HG02970 (cell line): ENCODE data around the gene KIF5C.
"Not testable (repeated sequence)": the region's sequence is repeated elsewhere in the genome, so short reads cannot be mapped to it uniquely, and the experiment has no call there.

Experiments
- ATAC-seq: cut with Tn5 transposase; IDR thresholded peaks from one replicate; pipeline ENCODE4 v1.9.1; 2021; ENCODE audit warnings: mild to moderate bottlenecking, moderate library complexity, moderate number of reproducible peaks; ENCODE audit not compliant: unreplicated experiment, low FRiP score

Gene KIF5C

DNA sequence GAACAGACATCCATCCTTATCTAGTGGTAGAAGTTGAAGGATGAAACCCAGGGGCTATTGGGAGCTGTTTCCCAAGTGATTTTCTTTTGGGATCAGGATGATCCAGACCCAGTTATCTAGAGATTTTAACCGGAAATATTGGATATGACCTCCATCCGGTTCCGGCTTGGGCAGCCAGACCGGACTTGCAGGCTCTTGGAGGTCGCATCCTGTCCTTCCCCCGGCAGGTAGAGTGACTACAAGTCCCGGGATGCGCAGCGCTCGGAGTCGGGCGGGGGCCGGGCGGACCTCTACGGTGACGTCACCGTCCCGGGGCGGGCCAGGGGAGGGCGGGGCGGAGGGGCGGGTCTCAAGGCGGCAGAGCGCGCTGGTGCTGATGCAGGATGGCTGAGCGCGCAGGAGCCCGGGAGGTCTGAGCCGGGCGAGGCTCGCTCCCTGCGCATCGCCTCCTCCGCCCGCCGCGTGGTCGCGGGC lies at the start of gene KIF5C:
TSS of gene KIF5C (plus strand) at position 360 of the 474 bp plus-strand sequence. CDS start 391 bp downstream, outside the sequence.
- ATAC-seq = peak; percentile 95

DNA sequence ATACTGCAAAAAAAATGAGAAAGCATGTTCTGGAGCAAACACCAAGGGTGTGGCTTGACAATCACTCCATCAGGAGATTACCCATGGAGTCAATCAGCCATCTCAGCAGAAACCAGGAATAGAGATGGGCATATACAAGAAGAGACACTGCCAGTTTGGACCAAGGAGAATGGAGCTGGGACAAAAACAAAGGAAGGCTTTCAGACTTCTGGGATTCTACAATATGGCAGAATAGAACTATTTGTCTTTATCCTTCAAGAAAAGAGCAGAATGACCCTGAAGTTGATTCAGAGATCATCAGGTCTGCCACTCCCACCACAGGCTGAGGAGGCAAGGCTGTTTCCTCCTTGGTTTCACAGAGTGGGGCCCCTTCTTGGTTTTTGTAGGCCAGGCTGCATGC lies 48.2 kb upstream of the KIF5C start:
- ATAC-seq = no peak

DNA sequence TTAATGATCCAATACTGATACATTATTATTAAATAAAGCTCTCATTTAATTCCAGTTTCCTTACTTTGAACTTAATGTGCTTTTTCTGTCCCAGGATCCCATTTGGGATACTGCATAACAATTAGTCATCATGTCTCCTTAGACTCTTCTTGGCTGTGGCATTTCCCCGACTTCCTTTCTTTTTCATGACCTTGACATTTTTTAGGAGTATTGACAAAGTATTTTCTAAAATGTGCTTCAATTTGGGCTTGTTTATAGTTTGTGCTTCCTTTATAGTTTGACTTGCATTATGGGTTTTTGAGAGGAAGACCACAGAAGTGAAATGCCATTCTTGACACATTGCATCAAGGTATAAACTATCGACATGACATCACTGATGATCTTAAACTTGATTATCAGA lies 46.1 kb upstream of the KIF5C start:
- no peak for ATAC-seq

DNA sequence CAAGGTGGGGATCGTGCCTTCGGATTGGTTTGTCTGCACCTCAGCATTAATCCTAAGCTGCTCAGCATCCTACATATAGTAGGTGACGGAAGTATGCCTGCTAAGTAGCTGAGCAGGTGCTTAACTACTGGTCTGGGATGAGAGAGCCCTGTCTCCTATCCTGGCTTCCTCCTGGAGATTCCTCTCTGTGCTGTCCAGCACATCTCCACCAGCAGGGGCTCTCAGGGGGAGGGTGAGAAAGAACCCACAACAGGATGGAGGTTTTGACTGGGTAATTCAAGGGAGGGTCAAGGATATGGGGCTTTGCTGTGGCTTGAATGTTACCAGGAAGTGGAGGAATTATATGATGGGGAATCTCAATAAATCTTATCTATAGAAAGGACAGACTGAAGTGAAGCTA lies 45.4 kb upstream of the KIF5C start:
- ATAC-seq = no peak

DNA sequence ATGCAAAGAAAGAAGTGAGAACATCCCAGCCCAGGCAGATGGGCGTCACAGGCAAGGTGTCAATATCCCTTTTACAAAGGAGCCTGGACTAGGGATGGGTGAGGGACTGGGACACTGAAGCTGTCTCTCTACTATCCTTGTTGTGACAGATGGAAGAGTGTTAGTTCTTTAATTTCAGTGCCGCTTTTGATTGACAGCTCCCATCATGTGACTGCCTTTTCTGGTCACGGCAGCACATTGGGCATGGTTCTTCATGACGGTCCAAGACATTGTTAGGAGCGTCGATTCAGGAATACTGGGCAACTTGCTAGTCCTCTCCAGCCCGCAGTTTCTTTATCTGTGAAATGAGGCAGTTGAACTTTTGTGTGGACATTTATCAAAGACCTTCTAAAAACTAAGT lies 42.4 kb upstream of the KIF5C start:
- no peak for ATAC-seq

DNA sequence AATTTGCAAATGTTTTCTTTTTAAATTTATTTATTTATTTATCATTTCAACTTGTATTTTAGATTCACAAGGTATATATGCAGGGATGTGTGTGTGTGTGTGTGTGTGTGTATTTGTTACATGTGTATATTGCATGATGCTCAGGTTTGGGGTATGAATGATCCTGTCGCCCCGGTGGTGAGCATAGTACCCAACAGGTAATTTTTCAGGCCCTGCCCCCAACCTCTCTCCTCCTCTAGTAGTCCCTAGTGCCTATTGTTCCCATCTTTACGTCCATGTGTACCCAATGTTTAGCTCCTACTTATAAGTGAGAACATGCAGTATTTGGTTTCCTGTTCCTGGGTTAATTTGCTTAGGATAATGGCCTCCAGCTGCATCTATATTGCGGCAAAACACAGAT lies 33.0 kb upstream of the KIF5C start:
- ATAC-seq = no peak

DNA sequence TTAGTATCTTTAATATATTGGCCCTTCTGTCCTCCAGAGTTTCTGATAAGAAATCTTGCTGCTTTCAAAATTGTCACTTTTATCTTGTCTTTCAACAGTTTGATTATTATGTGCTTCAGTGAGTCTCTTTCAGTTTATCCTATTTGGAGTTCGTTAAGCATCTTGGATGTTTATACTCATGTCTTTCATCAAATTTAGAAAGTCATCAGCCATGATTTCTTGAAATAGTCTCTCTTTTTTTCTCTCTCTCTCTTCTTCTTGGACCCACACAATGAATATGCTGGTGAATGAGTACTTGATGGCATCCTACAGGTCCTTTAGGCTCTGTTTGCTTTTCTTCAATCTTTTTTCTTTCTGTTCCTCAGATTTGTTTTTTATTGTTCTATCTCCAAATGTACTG lies 26.9 kb upstream of the KIF5C start:
- no peak for ATAC-seq

DNA sequence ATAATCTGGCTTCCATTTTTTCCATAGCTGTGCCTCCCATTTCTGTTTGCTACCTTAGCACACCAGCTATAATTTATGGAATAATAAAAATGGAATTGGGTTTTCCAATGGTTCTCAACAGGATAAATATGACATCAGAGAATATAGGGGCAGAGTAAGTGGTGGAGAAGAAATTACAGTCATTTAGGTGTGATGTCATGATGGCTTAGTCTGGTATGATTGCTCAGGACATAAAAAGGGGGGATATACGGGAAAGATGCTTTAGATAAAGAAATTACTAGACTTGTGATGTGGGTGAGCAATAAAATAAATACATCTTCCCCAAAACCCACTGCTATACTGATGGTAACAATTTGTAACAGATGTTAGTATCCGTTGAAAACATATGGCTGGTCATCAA lies 21.6 kb upstream of the KIF5C start:
- no peak for ATAC-seq

DNA sequence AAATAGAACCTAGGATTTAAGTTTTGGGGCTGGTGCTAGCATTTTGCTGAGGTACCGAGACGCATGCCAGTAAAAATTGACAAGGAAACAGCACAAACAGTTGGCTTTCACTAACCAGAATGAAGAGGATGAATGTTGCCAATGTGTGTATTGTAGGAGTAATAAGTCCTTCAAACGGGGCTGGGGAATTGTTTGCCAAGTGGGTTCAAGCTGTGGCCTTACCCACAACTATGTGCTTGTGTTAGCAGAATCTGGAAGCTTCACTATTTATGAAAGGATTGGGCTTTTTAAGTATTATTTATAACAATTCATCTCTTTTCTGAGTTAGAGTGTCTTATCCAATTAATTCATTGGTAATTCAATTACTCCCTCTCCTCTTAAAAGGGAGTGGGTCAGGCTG lies 15.0 kb upstream of the KIF5C start:
- no peak for ATAC-seq

DNA sequence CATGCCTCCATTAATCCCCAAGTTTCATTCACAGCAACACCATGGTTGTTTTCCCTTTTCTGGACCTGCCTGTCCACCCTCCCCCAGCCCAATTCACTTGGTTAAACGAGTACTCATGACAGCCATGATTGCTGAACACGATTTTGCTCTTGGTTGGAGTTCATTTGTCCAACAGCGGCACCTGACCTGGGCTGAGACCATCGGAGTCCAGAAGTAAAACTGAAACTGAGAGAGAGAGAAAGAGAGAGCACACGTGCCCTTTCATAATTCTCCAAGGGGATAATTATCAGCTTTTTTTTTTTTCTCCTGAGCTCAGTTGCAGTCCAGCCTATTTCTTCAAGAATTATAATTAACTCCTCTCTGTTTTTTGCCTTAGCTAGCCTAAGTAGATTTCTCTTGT lies 13.7 kb upstream of the KIF5C start:
- ATAC-seq = no peak

DNA sequence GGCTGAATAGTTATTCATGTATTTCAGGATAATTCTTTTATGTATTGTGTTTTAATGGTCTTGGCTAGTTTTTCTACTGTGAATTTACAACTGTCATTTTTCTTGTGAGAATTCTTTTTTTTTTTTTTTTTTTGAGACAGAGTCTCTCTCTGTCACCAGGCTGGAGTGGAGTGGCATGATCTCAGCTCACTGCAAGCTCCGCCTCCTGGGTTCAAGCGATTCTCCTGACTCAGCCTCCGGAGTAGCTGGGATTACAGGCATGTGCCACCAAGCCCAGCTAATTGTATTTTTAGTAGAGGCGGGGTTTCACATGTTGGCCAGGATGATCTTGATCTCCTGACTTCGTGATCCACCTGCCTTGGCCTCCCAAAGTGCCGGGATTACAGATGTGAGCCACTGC lies 12.5 kb upstream of the KIF5C start:
- ATAC-seq = not testable (repeated sequence)

DNA sequence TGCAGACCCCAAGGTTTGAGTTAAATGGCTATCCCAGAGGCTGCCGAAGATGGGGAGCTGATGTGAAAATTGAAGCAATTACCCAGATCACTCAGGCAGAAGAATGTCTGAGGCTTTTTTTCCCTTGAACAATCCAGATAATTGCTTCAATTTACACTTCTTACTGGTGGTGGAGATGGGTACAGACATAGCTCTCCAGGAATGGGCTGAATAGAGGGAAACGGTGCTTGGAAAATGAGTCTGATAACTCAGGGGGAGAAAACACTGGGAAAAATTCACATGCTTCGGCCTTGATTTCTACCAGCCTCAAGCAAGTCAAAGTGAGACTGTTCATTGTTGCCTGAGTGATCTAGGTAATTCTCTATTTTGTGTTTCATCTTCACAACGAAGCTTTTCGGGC lies 9.5 kb upstream of the KIF5C start:
- no peak for ATAC-seq

DNA sequence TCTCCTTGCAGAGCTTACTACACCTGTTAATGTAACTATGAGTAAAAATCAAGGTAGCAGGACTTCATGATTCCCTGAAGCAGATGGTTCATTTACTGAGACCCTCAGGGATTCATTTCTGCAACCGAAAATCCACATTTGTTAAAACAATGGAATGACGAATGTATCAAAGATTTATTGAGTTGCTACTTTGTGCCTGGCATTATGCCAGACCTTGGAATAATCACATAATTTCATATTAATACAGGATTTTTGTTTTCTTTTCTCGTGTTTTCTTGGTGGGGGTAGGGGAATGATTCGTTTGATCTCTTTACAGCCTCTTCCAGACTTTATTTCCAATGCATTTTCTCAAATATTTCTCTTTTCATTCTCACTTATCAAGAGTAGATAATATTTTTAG lies 8.9 kb upstream of the KIF5C start:
- no peak for ATAC-seq

DNA sequence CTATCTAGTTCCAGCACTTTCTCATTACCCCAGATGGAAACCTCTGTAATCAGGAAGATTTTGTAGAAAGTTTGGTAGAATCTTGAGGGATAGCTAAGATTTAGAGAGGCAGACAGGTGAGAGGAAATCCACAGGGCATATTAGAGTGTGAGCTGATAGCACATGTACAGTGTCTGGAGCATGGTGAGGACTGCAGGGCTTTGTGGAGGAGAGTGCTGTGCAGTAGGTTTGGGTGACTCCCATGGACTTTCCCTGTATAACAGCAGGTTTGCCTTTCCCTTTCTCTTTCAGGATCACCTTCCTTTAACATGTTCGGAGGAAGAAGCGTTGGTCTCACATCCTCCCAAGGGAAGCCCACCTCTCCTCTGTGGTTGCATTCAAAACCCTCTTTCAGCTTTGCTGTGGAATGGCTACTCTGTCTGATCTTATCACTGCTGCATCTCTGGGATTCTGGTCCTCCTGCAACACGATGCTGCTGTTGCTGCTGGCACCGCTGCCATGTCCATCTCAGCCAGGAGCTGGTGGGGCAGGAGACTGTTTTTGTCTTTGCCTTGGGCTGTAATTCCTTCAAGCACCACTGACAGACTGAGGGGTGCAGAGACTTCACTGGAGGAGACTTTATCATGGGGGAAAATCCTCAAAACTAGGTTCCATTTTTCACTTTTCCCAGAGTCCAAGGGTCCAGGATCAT lies 7.8 kb upstream of the KIF5C start:
- no peak for ATAC-seq

DNA sequence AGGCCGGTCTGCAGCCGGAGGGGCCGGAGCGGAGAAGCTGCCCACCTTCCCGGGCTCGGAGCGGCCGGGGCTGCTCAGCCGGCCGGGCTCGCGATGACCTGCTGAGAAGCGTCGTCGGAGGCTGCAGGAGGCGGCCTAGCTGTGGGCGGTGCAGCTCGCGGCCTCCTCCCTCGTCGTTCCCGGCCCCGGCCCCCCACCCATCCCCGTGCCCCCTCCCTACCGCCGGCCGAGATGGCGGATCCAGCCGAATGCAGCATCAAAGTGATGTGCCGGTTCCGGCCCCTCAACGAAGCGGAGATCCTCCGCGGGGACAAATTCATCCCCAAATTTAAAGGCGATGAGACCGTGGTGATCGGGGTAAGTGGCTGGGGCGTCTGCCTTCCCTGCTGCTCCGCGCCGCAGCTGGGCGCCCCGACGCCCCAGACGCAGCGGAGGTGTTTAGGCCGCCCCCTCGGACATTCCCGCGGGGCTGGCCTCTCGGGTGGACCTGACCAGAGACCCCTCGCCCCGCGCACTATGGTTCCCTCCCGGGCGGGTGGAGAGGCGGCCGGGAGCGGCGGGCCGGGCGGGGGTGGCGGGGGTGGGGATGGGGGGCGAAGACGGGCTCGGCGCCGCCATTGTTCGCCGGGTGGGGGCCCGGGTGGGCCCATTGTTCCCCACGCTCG lies 492 bp downstream of the KIF5C start:
- peak; percentile 27 for ATAC-seq

DNA sequence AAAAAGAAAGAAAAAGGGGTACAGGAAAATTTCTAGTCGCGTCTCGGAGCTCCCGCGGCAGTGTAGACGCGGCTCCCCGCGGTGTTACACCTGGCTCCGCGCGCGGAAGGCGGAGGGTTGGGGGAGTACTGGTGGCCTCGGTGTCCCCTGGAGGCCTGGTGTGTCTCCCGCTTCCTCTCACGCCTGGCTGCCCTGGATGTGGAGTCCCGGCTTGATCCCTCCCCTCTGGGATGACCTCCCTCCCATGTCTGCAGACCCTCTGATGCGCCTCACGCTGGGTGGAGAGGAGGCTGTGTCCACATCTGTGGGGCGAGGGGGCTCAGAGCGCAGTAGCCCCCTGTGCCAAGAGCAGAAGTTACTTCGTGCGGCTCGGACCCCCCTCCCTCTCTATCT lies 1.2 kb downstream of the KIF5C start:
- ATAC-seq = no peak

DNA sequence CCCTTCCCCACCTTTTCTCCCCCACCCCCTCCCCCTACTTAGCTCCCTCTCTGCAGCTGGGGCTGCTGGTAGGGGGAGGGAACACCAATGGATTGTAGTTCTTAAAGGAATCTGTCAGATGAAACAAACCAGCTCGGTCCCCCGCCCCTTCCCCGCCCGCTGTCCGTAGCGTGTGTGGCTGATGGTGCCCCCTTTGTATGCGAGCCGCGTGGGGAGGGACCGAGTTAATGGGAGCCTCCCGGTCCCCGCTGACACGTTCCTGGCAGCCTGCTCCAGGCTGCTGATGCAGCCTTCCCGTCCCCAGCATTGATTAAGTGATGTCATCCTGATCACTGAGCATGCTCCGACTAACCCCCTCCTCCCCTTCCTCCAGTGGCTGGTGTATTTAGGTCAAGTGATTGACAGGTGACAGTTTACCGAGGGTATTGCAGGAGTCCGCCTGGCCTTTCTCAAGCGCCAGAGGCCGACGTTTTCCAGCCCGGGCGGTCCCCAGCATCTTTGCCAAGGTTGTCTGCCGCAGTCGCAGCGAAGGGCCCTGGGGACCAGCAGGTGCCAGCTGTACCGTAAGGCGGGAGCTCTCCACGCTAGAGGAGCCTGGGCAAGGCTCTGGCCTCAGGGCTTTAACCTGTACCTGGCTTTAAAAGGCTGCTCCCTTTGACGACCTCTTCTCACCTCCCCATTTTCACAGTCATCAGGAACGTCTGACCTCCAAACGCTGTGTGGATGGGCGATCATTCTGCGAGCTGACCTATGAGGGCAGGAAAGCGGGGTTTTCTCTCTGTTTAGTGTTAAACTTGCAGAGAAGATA lies 1.8 kb downstream of the KIF5C start:
- no peak for ATAC-seq

DNA sequence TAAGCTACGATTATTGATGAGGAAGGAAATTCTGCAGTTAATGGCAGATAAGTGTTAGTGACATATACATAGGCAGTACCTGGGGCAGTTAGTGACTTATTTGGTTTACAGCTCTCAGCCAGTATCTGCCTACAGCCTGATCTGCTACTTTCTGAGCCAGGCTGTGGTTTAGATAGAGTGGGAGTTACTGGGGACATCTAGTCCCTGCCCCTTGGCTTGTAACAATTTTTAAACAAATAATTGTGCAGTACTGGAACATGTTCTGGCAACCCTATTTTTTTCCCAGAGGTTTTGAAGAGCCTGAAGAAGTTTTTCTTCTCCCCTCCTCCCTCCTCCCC lies 2.3 kb downstream of the KIF5C start:
- no peak for ATAC-seq

DNA sequence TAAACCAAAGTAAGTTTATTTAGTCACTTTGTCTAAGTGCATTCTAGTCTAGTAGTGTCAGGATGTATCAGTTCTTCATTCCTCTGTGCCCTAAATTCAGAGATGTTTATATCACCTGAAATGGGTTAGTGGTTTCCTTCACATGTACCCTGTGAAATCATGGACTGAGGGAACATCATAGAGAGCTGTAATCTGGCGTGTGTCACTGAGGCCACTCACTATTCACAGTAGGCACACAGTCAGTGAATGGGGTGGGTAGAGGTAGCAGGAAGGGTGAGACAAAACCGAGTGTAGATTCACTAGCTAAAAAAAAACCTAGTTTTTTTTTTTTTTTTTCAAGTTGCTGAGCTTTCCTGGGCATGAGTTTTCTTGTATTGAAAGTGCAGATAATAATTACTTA lies 5.6 kb downstream of the KIF5C start:
- no peak for ATAC-seq

DNA sequence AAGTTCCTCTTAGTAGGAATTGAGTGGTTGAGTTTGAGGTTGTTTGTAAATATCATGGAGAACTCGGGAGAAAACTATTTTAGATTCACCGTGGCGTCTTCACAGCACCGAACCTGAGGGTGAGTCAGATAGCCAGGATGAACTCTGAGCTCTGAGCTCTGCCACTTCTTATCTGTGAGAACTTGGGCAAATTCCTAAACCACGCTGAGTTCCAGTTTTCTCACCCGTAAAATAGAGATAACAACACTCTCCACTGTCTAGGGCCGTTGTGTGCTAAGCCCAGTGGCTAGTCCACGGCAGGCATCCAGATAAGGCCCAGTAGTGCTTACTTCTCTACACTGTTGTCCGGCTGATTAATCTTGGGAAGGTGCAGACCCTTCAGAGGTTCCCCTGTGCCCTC lies 7.0 kb downstream of the KIF5C start:
- ATAC-seq = no peak

DNA sequence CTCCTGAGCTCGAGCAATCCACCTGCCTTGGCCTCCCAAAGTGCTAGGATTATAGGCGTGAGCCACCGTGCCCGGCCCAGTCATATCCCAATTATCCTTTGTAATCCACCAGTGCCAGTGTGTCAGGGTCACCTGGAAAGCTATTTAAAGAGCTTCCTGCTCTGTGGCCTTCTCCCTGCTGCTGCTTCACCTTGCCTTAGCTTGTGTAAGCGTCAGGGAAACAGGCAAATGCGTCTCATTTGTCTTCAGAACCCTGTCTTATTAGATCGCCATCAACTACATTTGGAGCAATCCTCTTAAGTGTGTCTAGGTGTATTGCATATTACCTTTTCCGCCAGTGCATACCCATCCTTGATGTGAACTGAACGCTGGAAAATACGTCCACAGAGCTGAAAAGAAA lies 10.2 kb downstream of the KIF5C start:
- ATAC-seq = no peak

DNA sequence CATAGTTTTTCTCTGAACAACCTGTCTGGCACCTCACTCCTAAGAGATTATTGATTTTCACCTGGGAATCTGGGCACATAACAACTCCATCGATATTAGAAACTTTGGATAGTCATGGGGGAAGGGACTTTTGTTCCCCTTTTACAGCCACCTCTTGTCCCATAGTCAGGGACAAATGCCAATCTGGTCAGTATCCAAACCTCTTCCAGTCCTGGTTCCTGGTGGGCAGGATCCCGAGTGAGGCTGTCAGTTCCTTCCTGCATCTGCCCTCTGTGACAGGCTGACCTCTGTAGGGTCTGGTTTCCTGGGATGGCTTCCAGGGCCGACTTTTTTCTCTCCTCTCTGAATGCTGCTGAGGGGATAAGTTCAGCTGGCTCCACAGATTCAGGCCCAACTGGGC lies 11.0 kb downstream of the KIF5C start:
- ATAC-seq = no peak
